Measurements from ENCODE around the gene DNER. TPM values are rescaled to one million over a fixed set of nuclear protein-coding genes. Genes with fewer than 3 reads are reported as not detected.
A peak's percentile ranks its signal among the peaks of the same experiment; 100 is the strongest.

Gene DNER
- total and polyA plus RNA-seq, 2 donors from 2014 or later: 16.5 to 21.9 TPM

DNA sequence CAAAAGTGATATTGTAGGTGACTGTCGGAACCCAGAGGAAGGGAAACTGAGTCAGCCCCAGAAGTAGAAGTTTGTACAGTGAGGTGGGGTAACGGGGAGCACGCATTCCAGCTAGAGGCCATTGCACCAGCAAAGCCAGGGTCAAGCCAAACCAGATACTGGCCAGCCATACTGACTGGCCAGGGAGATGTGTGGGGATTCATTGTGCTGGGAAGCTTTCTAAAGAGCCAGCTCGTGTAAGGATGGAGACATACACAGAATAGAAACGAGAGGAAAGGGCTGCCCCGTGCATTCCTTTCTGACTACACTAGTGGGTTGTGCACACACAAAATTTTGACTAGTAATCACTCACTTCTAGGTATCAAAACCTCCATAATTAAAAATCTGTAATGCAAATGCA, 268.0 kb downstream of the DNER start:
- H3K9ac ChIP-seq (ENCODE audit: low read length in 3 of 3): no peak overlapping the region
- intact Hi-C loops (cut with DNase I): no loop called here
- no peak overlapping the region for H3K4me3 ChIP-seq (ENCODE audit: low read length in 3 of 3)
- FAIRE-seq (no peak), DNase-seq (no peak)
- no peaks in the 10 kb centered on the region for H3K4me1 ChIP-seq (ENCODE audit: control insufficient read depth in 2 of 3, insufficient read depth in 2 of 3, low read depth in 1 of 3, low read length in 3 of 3)
- H3K36me3 ChIP-seq (ENCODE audit: control insufficient read depth in 2 of 3, insufficient read depth in 3 of 3, low read length in 3 of 3): no peaks in the 10 kb centered on the region
- TF ChIP-seq, protein P1, sequence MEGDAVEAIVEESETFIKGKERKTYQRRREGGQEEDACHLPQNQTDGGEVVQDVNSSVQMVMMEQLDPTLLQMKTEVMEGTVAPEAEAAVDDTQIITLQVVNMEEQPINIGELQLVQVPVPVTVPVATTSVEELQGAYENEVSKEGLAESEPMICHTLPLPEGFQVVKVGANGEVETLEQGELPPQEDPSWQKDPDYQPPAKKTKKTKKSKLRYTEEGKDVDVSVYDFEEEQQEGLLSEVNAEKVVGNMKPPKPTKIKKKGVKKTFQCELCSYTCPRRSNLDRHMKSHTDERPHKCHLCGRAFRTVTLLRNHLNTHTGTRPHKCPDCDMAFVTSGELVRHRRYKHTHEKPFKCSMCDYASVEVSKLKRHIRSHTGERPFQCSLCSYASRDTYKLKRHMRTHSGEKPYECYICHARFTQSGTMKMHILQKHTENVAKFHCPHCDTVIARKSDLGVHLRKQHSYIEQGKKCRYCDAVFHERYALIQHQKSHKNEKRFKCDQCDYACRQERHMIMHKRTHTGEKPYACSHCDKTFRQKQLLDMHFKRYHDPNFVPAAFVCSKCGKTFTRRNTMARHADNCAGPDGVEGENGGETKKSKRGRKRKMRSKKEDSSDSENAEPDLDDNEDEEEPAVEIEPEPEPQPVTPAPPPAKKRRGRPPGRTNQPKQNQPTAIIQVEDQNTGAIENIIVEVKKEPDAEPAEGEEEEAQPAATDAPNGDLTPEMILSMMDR (IDR thresholded peaks at IDR 0.05; ENCODE audit: borderline replicate concordance, extremely low read depth, insufficient read depth): no peak
- no peak overlapping the region for H3K27ac ChIP-seq (ENCODE audit: low read depth in 2 of 2, low read length in 2 of 2)
- H3K9me3 ChIP-seq (ENCODE audit: control insufficient read depth in 2 of 3, insufficient read depth in 1 of 3, low read length in 3 of 3): no peaks in the 10 kb centered on the region
- no peaks in the 10 kb centered on the region for H3K27me3 ChIP-seq (ENCODE audit: control insufficient read depth, insufficient read depth, low read length)

DNA sequence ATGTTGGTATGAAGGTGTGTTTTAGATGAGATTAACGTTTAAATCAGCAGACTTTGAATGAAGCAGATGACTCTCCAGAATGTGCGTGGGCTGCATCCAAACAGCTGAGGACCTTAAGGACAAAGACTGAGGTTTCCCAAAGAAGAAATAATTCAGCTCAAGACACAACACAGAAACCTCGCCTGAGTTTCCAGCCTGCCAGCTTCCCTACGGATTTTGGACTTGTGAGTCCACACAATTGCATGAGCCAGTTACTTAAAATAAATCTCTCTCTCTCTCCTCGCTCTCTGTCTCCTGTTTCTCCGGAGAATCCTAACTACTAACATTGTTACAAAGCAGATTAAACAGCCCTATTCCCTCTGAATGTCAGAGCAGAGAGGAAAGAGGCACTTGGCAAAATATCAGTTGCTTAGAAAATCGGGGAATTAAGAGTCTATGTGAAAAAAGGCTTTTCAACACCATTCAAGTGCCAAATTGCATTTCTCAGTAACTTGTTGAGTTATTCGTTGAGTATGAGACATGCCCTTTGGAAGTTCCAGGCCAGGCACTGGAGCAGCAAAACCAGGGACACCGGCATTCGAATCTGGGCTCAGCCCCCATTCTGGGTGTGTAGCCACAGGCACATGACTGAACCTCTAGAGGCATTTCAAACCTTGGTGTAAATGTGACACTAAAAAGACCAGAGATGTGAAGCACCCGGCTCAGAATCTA, 268.7 kb downstream of the DNER start:
- TF ChIP-seq, protein P1 (IDR thresholded peaks at IDR 0.05; ENCODE audit: borderline replicate concordance, extremely low read depth, insufficient read depth): no peak
- FAIRE-seq (no peak), DNase-seq (peak in 2 of 5 donors; percentile 31 to 43)
- no peak overlapping the region for H3K4me3 ChIP-seq (ENCODE audit: low read length in 3 of 3)
- no peaks in the 10 kb centered on the region for H3K27me3 ChIP-seq (ENCODE audit: control insufficient read depth, insufficient read depth, low read length)
- H3K9ac ChIP-seq (ENCODE audit: low read length in 3 of 3): no peak overlapping the region
- H3K9me3 ChIP-seq (ENCODE audit: control insufficient read depth in 2 of 3, insufficient read depth in 1 of 3, low read length in 3 of 3): no peaks in the 10 kb centered on the region
- no peaks in the 10 kb centered on the region for H3K4me1 ChIP-seq (ENCODE audit: control insufficient read depth in 2 of 3, insufficient read depth in 2 of 3, low read depth in 1 of 3, low read length in 3 of 3)
- no peaks in the 10 kb centered on the region for H3K36me3 ChIP-seq (ENCODE audit: control insufficient read depth in 2 of 3, insufficient read depth in 3 of 3, low read length in 3 of 3)
- H3K27ac ChIP-seq (ENCODE audit: low read depth in 2 of 2, low read length in 2 of 2): peak overlapping the region in 1 of 2 donors; percentile 59
- intact Hi-C loops (cut with DNase I): no loop called here

GRCh38 chr2:229445019-229445418, 269.3 kb downstream of the DNER start:
- H3K4me1 ChIP-seq (ENCODE audit: control insufficient read depth in 2 of 3, insufficient read depth in 2 of 3, low read depth in 1 of 3, low read length in 3 of 3): no peaks in the 10 kb centered on the region
- no peak overlapping the region for H3K9ac ChIP-seq (ENCODE audit: low read length in 3 of 3)
- no peaks in the 10 kb centered on the region for H3K36me3 ChIP-seq (ENCODE audit: control insufficient read depth in 2 of 3, insufficient read depth in 3 of 3, low read length in 3 of 3)
- DNase-seq (peak in 4 of 5 donors; percentile 14 to 73 (median 52)), FAIRE-seq (no peak)
- H3K27me3 ChIP-seq (ENCODE audit: control insufficient read depth, insufficient read depth, low read length): no peaks in the 10 kb centered on the region
- H3K27ac ChIP-seq (ENCODE audit: low read depth in 2 of 2, low read length in 2 of 2): peak overlapping the region in 1 of 2 donors; percentile 59
- TF ChIP-seq, protein P1 (IDR thresholded peaks at IDR 0.05; ENCODE audit: borderline replicate concordance, extremely low read depth, insufficient read depth): no peak
- H3K4me3 ChIP-seq (ENCODE audit: low read length in 3 of 3): no peak overlapping the region
- H3K9me3 ChIP-seq (ENCODE audit: control insufficient read depth in 2 of 3, insufficient read depth in 1 of 3, low read length in 3 of 3): no peaks in the 10 kb centered on the region
- intact Hi-C loops (cut with DNase I): no loop called here

All from kidney (tissue), 14 donors.